Erythroblast (primary cell): Measurements from ENCODE around the gene ARHGAP6.

Experiments used
- GATA1 ChIP-seq: IDR thresholded peaks from 2 replicates; pipeline ENCODE4 v1.6.1; 2011; ENCODE audit warnings: low read depth, mild to moderate bottlenecking, control low read depth, low read length, moderate library complexity
- POLR2A ChIP-seq: IDR thresholded peaks from 2 replicates; pipeline ENCODE4 v1.6.1; 2011; ENCODE audit warnings: mild to moderate bottlenecking, low read length

GRCh38 chrX:11437642-11438379, 227.9 kb downstream of the ARHGAP6 start:
- TF ChIP-seq POLR2A (no peak), GATA1 (no peak)
